SKM-1 (cell line): ENCODE results near the gene NAT8L.

ENCODE experiments used
- DNase-seq: peaks from one replicate; lab custom pipeline; 2025; ENCODE audit not compliant: unreplicated experiment; lab: John Stamatoyannopoulos, UW

The NAT8L gene

DNA sequence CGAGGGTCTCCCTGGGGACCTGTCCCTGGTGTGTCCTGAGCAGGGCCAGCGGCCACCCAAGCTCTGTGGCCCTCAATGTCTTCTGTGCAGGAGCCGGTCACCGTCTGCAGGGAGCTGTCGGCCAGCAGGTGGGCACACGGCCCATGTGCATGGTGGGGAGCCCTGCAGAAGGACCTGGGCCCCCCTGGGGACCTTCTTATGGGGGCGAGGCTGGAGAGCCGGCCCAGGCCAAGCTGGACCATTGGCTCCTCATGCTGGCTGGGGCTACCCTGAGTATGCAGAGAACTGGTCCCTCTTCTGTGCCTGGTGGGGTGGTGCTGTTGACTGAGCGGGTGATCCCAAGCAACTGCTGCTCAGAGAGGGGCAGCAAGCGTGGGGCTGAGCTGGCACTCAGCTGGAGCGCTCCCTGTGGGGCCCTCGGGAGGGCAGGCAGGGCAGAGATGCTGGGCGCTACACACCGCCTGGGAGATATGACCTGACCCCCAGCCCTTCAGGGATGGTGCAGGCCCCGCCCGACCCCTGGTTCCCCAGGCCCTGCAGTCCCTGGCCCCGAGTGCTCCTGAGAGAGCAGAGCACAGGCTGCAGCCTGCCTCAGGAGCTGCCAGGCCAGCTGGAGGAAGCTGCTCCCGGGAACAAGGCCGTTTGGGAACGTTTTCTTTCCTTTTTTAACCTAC lies 14.8 kb downstream of the NAT8L start:
- no peak for DNase-seq

DNA sequence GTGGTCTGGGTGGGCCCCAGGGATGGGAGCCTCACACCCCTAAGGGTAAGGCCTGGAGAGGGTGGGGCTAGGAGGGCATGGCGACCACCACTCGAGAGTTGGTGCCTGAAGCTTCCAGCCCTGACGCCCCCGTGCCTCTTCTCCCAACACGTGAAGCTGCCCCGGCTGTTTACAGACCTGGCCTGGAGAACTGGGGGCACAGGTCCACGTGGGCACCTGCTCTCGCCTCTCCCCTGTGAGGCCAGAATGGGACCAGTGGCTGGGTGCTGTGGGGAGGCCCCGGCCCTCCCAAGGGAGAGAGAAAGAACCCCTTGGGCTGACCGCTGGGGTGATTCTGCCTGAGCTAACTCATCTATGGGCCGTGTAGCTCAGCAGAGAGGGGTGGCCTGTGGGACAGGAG lies 15.5 kb downstream of the NAT8L start:
- DNase-seq, result no peak

DNA sequence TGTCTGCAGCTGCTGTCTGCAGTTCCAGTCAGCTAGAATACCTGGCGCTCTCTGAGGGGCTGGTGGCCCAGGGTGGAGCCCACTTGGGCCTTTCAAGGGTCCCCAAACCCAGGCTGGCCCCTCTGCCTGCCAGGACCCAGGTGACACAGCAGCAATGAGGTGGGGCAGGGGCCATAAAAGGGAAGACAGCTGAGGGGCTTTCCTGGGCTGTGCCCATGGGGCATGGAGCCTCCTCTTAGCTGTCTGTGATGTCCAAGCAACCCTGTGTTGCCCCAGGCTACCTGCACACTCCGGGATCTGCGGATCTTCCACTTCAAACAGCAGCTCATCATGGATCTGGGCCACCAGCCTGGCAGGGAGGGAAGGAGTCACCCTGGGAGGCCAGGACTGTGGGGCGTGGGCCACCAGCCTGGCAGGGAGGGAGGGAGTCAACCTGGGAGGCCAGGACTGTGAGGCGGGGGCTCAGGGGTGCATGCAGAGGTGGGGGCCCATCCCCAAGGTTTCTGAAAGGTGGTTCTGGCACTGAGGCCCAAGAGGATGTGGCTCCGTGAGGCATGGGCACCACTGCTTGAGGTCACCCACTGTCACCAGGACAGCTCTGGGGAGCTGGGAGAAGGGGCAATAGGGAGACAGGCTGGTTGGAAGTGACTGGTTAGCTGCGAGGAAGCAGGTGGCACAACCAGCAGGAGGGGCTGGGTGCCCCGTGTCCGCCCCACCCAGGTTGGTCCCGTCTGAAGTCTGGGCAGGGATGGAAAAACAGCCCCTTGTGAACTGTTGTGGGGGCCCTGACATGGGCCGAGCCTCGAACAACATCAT lies 16.3 kb downstream of the NAT8L start:
- DNase-seq, result no peak

DNA sequence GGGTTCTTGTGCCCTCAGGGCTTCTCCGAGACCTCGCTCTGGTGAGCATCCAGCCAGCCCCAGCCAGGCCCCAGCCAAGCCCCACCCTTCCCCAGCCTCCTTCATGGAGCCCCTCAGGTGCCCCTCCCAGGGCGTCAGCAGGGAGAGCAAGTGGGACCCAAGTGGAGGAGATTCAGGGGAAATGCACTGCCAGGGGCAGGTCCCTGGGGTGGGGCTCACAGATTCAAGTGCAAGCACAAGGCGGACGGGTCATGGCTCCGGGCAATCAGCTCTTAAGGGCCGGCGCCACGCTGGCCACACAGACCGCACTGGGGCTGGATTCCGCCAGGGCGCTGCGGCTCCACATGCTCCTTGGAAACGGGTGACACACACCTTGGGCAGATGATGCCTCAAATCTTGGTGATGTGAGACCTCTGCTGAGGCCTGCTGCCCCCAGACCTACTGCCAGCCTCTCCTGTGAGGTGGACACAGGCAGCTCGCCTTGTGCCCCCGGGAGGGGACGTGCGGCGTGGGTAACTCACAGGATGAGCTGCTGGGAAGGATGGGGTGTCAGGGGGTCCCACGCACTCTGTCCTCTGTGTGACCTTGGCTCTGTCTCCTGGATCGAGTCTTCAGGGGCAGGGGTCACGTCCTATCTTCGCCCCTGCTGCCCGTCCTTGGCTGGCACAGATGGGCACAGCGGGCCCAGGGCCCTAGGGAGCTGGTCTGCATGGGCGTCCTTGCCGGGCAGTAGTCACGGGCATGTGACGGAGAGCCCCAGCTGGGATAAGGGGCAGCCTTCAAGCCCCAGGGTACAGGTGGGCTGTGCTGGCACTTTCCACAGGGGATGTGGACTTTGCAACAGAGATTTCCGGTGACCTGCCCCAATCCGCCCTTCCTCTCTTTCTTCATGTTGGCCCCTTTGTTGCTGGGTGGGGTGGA lies 17.1 kb downstream of the NAT8L start:
- DNase-seq, result no peak

DNA sequence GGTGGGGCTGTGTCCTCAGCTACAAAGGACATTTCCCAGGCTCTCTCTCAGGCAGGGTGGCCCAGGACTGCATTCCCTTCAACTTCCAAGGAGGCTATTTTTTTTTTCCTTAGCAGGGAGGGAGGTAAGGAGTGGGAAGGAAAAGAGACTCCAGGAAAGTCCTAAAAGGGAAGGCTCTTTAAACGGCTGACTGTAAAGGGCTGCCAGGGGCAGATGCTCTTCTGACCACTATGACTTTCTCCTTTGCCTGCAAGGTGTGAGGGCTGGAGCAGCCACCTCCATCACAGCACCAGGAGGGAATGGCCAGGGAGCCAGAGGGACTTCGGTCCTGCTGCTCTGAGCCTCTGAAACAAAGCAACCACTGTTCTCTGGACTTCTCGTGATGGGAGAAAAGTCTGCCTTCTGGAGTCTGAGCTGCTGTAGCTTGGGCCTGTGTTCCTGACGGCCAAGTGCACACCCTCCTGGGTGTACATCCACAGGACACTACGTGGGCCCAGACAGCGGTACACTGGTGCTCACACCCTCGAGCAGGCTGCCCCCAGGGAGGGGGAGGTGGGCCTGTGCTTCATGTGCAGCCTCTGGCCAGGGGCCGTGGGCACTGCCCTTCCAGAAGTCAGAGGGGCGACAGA lies 17.9 kb downstream of the NAT8L start:
- DNase-seq, result no peak

DNA sequence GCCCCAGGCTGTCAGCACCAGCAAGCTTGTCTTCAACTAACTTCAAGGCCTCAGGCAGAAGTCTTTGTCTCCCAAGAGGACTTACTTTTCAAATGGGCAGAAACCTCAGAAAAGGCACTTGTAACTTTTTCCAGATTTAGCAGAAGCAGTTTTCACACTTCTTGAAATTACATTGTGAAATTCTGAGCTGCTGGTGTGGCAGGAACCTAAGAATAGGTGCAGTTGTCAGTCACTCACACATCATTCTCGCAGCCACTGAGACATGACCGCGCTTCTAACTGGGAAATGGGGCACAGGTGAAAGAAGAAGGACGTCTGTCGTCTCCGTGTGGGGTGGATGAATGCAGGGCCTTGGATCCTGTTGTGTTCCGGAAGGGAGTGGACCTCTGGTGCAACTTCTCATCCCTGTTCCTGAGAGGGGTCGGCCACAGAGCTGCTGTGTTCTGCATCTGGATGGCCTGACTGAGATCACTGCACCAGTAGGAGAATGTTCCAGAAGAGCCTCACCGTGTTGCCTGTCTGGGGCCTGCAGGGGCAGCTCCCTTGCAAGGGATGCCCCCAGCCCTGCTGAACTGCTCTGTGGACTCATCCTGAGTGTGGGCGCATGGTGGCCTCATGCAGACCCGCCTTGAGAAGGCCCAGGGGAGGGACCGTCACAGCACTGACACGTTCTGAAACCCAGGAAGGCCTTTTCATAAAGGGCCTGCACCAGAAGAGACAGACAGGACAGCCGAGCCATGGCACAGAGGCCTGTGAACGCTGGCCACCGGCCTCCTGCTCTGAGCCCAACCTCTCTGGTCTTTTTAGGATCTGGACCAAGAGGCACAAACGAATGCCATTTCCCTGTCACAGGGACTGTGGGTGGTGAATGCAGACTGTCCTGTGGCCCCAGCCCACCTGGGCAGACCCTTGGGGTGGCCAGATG lies 18.7 kb downstream of the NAT8L start:
- no peak for DNase-seq

DNA sequence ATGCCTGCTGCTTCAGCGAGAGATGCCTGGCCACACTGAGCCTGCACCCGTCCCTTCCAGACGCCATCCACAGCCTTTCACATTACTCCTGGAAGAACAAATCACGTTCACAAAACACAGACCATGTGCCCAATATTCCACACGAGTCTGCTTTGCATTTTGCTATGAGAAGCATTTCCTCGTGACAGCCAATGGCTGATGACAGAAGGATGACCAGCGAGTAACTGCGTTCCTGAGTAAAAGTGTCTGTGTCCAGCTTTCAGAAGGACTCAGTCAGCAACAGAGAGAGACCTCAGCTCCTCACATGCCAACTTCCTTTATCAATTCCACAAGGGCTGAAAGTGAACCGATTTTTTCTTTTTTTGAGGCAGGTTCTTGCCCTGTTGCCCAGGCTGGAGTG lies 19.5 kb downstream of the NAT8L start:
- DNase-seq, result no peak

DNA sequence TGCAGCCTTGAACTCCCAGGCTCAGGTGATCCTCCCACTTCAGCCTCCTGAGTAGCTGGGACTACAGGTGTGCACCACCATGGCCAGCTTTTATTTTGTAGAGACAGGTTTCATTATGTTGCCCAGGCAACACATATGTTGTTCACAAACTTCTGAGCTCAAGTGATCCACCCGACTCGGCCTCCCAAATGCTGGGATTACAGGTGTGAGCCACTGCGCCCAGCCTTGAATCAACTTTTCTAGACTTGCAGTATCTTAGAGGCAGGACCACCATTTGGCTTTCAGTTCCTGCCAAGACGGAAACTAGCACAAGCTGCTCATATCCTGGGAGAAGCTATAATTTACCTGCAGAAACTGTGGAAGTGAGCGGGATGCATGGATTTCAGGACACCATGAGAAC lies 19.9 kb downstream of the NAT8L start:
- no peak for DNase-seq

DNA sequence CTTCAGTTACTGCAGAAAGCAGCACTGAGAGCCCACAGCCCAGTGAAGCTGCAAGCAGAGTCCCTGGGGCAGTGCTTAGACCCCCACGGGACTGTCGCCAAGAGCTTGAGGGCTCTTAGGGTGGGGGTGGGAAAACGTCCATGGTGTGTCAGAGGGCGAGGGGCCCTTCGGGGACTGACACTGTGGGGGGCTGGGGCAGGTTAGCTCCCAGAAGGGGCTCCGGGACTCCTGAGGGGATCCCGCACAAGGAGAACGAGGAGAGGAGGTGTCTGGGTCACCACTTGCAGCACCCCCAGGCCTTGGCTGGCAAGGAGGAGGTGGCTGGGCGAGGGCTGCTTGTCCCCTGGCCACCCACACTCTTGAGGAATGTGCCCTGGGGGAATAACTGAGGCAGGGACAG lies 20.8 kb downstream of the NAT8L start:
- no peak for DNase-seq

DNA sequence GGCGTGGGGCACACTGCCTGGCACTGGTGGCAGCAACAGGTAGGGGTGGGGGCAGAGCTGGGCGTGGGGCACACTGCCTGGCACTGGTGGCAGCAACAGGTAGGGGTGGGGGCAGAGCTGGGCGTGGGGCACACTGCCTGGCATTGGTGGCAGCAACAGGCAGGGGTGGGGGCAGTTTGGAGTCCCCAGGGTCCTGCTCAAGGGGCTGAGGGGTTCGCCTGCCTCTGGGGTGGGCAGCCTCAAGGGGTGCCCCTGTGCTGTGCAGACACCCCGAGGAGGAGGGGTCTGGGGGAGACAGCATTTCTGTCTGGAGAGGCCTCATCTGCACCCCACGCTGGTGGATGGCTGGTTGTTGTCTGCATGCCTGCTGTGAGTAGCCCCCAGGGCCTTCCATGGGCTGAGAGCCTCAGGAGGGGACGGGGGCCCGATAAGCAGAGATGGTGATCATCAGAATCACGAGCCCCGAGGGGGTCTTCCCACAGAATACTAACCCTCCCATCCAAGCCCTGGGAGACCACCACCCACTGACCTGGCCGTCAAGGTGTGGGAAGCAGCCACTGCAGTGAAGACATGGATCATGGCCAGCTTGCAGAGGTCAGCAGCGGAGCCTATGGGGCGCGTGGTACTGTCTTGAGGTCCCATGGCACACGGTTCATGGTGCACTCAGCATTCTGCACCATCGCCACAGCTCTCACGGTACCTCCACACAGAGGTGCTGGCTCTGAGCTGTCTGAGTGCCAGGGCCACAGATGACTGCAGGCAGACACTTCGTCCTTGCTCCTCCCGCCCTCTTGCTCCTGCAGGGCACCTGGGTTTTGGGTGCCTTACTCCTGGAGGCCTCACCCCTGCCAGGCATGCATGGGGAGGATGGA lies 21.5 kb downstream of the NAT8L start:
- DNase-seq, result no peak

DNA sequence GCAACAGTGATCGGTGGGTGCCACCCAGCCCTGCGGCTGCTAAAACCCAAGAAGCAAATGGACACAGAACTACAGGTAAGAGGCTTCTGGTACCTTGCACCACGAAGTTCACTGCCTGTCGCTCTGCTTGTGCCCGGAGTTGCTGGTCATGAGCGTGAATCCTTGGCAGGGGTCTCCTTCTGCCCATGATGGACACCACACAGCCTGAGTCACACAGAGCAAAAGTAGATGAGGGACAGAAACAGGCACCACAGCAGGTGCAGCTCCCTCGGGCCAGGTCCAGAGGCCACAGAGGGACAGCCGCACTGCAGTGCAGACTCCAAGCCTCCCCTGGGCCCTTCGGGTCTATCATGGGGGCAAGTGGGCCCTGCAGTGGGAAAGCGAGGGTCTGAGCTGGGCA lies 22.4 kb downstream of the NAT8L start:
- DNase-seq, result no peak

DNA sequence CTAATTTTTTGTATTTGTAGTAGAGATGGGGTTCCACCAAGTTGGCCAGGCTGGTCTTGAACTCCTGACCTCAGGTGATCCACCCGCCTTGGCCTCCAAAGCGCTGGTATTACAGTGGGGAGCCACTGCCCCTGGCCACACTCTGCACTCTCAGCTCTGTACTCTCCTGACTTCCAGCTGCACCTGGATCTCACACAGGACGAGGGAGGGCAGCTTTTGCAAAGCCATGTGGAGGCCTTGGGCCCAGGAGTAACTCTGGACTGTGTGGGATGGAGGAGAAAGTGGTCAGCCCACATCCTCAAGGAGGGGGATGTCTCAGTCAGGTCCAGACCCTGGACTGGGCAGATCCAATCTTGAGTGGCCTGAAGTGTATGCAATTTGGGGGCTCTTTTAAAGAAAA lies 23.0 kb downstream of the NAT8L start:
- DNase-seq, result no peak

DNA sequence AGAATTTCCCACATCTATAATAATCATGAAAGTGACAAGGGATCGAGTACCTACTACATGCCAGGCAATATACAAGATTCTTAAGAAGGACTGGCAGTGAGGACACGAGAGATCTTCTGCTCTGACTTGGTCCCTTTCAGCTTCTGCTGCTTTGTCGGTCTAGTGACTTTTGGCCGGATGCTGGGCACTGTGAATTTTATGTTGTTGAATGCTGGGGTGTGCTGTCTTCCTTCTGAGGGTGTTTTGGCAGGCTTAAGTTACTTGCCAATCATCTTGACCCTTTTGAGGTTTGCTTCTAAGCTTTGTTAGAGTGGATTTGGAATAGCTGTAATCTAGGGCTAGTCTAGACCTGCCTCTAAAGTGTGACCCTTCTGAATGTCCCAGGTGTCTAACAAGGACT lies 23.5 kb downstream of the NAT8L start:
- DNase-seq, result no peak

DNA sequence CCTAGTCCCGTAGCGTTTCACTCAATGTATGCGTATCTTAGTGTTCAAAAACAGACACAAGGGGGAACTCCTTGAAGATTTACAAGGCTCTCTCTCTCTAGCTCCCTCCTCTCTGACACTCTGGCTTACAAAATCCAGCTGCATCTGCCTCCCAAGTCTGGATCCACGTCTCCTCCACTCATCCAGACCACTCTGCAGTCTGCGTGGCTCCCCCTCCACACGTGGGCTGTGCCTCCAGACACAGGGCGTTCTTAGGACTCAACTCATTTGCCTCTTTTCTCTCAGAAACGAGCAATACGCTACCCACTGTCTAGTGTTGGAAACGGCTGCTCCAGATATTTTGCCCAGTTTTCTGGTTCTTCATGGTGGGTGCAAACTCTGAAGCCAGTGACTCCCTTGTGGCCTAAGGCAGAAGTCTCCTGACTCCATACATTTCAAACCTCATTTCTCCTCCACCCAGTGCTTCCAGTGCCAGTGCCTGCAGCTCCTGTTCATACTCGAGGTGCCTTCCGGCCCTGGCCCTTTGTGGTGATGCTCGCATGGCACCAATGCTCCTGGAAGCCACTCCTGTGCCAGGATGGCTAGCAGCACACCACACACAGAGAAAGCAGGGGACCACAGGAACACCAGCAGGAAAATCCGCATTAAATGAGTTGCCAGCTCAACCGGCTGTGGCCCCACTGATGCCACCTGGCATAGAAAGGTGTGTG lies 24.1 kb downstream of the NAT8L start:
- DNase-seq, result no peak

DNA sequence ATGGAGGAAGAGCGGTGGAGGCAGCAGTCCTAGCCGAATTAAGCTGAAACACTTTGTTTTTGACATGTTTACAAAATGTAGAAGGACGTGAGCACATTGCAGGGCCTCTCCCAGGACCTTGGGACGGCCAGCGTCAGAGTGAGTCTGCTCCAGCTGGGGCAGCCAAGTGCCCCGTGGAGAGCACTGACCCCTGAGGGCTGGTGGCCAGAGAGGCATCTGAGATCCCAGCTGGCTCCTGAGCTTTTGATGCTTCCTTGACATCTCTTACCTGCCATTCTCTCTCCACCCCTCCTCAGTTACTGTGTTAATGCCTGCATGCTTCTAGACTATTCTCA lies 24.7 kb downstream of the NAT8L start:
- DNase-seq, result no peak

DNA sequence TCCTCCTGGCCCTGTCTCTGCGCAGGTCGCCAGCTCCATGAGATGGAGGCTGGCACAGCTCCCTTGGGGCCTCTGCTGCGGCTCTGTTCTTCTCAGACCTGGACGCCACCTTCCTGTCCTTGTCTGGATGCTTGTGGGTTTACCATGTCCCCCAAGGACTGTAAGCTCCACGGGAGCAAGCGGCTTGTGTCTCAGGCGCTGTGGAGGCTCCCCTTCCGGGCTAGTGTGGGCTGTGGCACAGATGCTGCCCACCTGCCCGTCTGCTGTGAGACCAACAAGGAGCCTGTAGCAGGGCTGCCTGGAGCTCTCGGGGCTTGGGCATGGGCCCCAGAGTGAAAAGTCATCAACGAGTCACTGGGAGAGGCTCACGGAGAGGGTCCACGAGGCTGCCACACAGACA lies 25.2 kb downstream of the NAT8L start:
- no peak for DNase-seq

DNA sequence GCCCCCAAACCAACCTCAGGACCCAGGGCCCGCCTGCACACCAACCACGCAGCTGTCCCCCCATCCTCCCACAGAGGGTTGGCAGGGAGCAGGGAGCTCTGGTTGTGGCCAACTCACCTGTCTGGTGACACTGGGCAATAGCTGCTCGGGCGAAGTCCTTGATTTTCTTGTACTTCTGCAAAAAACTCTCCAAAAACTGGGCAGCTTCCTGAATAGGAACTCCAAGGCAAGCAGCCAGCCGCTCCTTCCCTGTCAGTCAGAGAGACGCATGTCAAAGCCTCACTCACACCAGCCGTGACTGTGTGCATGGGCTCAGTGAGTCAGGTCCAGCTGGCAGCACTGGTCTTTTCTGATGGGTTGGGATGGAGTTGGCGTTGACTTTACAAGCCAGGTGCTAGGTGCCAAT lies 26.4 kb downstream of the NAT8L start:
- DNase-seq, result no peak

DNA sequence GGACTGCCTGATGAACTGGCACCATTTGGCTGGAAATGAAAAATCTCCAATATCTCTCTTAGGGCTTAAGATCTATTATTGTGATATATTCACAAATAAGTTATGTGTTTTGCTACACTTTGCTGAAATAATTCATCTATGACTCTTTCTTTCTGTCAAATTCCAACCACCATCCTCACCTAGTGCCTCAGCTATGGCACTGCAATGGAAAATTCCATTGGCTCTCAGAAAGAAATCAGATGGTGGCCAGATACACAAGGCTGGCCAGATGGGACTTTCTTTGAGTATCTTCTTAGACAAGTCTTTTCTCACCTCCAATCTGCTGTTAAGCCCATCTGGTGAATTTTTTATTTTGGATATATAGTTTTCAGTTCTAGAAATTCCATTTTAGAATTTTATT lies 28.0 kb downstream of the NAT8L start:
- no peak for DNase-seq

DNA sequence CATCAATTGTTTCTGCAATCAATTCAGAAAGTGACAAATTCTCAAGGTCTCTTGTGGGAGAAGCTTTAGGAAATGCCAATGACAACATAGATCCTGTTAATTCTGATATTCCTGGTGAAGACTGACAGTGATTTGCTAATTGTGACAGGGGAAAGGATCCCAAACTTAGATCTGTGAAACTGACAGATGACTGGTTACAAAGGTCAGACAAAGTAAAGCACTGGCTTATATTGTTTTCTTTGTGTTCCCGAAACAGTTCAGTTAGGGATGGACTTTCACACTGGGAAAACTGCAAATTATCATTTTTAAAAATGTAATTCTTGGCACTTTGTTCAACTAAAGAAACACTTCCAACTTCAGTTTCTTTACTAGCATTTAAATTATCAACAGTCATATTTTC lies 30.1 kb downstream of the NAT8L start:
- DNase-seq, result no peak
